Fibroblast of mammary gland (primary cell): ENCODE measurements around the gene URB1.
A peak's percentile ranks its signal among the peaks of the same experiment; 100 is the strongest.

Experiments used
- DNase-seq: peaks from one replicate; pipeline ENCODE4 v3.0.0-alpha.2; 2010; ENCODE audit warnings: low read depth
- H3K4me3 ChIP-seq: 2 replicates; pipeline ENCODE4 v1.5.1; 2011; ENCODE audit warnings: low read depth, mild to moderate bottlenecking, low read length, moderate library complexity; ENCODE audit not compliant: control insufficient read depth
- TF ChIP-seq, protein P1 (sequence below): conservative IDR thresholded peaks from 2 replicates; pipeline ENCODE4 v1.5.1; 2011; ENCODE audit warnings: low read depth, low read length, inconsistent platforms; ENCODE audit not compliant: control insufficient read depth, insufficient read depth

URB1 gene

DNA sequence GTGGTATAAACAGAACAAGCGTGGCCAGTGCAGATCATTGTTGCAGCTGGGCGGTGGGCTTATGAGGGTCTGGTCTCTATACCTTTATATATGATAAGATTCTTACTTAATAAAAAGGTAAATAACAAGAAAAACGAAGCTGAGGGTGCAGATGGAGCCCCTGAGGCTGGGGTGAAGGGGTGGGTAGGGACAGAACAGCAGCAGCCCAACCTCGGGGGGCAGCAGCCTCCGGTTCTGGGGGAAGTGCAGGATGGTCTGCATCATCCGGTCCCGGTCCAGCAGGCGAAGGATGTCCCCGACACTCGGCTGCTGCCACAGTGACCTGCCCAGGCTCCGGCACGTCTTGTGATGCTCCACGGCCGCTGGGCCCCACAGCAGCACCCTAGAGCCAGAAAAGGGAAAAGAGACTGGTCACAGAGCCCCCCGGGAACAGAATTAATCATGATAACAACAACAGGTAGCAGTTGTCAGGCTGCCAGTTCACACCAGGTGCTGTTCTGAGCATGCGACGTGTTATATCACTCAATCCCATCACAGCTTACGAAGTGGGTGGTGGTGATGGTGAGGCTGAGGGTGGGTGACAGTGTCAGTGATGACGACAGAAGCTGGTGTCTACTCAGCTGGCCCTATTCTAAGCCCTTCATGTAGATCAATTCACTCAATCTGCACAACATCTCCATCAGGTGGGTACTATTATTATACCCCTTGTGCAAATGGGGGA, 58.7 kb downstream of the URB1 start:
- H3K4me3 ChIP-seq = no peak overlapping the region
- TF ChIP-seq, protein P1, sequence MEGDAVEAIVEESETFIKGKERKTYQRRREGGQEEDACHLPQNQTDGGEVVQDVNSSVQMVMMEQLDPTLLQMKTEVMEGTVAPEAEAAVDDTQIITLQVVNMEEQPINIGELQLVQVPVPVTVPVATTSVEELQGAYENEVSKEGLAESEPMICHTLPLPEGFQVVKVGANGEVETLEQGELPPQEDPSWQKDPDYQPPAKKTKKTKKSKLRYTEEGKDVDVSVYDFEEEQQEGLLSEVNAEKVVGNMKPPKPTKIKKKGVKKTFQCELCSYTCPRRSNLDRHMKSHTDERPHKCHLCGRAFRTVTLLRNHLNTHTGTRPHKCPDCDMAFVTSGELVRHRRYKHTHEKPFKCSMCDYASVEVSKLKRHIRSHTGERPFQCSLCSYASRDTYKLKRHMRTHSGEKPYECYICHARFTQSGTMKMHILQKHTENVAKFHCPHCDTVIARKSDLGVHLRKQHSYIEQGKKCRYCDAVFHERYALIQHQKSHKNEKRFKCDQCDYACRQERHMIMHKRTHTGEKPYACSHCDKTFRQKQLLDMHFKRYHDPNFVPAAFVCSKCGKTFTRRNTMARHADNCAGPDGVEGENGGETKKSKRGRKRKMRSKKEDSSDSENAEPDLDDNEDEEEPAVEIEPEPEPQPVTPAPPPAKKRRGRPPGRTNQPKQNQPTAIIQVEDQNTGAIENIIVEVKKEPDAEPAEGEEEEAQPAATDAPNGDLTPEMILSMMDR = no peak
- no peak for DNase-seq

DNA sequence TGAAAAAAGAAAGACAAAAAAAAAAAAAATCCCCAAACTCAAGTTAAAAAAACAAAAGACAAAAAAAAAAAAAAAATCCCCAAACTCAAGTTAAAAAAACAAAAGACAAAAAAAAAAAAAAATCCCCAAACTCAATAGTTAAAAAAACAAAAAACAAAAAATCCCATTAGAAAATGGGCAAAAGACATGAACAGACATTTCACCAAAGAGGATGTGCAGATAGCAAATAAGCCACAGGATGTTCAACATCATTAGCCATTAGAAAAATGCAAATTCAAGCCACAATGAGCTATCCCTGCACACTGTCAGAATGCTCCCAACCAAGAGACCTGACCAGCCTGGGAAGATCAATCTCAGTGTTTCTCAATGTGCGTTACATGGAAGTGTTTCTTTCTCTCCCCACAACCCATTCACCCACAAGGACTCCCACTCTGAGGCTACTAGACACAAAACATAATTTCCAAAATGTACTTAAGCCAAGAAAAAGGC, 60.3 kb downstream of the URB1 start:
- TF ChIP-seq, protein P1 = no peak
- no peak overlapping the region for H3K4me3 ChIP-seq
- no peak for DNase-seq

DNA sequence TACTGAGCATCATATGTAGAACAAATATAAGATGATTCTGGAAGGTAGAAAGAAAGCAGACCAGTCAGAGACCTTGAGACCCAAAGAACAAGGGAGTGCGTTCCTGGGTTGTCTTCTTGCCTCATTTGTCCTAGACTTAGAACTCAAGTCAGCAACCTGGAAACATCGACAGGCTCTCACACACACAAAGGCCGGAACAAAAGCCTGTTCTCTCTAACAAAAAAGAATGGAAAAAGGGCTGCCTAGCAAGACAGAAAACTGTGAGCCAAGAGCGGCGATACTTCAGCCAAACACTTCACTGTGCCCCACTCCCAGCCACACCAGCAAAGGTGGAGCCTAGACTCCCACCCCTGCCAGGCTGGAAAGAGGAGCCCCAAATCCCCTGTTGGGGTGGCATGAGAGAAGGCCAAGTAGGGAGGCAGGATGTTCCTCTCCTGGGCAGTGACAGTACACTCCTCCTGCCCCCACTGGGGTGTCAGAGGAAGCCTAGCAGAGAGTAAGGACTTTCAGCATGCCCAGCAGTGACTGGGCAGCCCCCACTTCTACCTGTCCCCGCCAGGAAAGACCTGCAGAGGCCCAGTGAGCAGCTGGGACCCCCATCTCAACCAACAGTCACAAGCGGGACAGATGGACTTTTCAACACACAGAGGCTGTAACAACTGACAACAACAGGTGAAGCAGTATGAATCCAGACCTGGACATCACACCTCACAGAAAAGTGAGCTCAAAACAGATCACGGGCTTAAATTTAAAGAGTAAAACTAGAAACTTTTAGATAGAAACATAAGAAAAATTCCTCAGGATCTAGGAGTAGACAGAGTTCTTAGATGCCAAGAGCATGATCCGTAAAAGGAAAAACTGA, 61.1 kb downstream of the URB1 start:
- TF ChIP-seq, protein P1 = no peak

DNA sequence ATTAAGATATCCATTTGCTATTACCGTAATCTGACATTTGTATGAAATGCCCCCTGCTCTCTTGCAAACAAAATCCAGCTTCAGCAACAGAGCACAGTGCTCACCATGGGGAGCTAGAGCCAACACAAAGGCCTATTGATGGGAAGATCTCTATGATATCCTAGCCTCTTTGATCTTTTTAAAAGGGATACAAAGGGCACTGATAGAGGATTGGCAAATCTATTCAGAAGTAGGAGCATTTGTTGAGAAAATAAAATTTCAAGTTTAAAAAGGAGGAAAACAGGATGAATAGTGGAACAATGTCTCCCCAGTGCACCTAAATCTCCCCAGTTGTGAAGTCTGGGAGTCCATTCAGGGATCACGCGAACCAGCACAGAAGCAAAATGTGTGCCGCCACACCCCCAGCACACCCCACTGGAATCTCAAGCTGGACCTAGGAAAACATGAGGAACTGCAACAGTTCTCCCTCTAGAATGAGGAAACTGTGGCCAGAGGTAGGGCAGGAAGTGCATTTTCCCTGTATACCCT, 62.0 kb downstream of the URB1 start:
- no peak for DNase-seq
- no peak overlapping the region for H3K4me3 ChIP-seq
- TF ChIP-seq, protein P1 = no peak

More for the DNA sequence above, 61.1 kb downstream of the URB1 start:
- H3K4me3 ChIP-seq = no peak overlapping the region
- no peak for DNase-seq

DNA sequence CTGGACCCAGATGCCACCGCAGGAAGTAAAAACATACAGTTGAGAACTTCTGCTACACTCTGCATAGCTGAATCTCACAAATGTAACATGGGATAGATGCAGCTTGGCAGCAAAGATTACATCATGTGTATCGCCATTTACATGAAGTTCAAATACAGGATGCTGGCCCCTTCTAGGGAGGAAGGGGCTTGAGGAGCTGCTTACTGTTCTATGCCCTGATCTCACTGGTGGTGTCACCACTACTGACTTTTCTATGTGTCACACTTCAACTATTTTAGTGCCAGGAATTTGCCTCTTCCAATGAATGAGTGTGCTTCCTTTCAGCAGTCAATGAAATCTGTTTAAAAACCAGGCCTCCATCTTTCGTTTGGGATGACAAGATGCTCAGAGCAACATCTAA, 63.0 kb downstream of the URB1 start:
- DNase-seq = peak; percentile 59
- no peak overlapping the region for H3K4me3 ChIP-seq
- TF ChIP-seq, protein P1 = no peak

DNA sequence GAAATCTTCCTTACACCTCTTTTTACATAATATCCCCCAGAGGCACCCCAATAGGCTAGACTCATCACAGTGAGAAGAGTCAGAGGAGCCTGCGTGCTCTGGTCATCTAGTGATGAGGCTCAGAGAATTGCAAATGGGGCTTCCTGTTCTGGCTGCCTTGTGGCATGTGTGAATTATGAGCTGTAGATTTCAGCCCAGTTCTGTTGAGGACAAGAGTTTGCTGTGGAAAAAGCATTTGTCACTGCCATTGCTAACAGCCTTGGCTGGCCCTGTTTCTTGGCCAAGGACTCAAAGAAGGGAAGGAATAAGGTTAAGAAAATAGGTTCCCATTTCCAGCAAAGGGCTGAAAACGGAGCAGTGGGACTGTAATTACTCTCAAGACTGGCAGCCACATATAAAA, 63.5 kb downstream of the URB1 start:
- H3K4me3 ChIP-seq = no peak overlapping the region
- peak; percentile 75 for DNase-seq
- TF ChIP-seq, protein P1 = no peak
